GM04504 (cell line): Measurements from ENCODE around the gene COBLL1.
"Not testable (repeated sequence)": the region's sequence is repeated elsewhere in the genome, so short reads cannot be mapped to it uniquely, and the experiment has no call there.

ENCODE experiments used
- DNase-seq: peaks from one replicate; pipeline ENCODE4 v3.0.0-alpha.2; 2012; ENCODE audit warnings: low read depth

Gene COBLL1

GRCh38 chr2:164710837-164711765 lies 130.5 kb downstream of the COBLL1 start:
- DNase-seq: no peak

DNA sequence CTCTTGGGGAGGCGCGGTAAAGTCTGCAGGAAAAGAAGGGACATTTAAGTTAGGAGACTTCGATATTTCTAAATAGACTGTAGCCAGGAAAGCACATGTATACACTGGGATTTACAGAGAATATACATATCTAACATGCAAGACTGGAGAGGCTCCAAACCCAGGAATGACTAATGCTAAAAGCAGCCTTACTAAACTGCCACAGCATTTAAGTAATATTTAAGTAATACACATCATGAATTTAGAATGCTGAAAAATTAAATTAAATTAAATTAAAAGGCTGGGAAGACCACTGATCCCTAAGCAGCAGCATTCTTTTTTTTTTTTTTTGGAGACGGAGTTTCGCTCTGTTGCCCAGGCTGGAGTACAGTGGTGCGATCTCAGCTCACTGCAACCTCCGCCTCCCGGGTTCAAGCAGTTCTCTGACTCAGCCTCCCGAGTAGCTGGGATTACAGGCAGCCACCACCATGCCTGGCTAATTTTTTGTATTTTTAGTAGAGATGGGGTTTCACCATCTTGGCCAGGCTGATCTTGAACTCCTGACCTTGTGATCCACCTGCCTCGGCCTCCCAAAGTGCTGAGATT lies 131.3 kb downstream of the COBLL1 start:
- not testable (repeated sequence) for DNase-seq

DNA sequence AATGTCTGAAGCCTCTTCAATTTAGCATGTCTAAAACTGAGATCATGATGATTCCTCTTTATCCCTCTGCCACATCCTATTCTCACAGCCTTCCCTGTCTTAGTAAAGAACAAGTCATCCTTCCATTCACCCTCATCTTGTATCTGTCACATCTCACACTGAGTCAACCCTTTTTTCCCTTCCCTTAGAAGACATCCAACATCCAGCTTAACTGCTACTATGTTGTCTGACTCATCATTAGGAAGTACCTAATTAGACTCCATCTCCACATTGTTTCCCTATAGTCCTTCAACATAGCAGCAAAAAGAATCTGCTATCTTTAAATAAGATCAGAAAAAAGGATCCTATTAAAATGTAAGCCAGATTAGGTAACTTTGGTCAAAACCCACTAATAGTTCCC lies 135.1 kb downstream of the COBLL1 start:
- DNase-seq: peak; percentile 58

DNA sequence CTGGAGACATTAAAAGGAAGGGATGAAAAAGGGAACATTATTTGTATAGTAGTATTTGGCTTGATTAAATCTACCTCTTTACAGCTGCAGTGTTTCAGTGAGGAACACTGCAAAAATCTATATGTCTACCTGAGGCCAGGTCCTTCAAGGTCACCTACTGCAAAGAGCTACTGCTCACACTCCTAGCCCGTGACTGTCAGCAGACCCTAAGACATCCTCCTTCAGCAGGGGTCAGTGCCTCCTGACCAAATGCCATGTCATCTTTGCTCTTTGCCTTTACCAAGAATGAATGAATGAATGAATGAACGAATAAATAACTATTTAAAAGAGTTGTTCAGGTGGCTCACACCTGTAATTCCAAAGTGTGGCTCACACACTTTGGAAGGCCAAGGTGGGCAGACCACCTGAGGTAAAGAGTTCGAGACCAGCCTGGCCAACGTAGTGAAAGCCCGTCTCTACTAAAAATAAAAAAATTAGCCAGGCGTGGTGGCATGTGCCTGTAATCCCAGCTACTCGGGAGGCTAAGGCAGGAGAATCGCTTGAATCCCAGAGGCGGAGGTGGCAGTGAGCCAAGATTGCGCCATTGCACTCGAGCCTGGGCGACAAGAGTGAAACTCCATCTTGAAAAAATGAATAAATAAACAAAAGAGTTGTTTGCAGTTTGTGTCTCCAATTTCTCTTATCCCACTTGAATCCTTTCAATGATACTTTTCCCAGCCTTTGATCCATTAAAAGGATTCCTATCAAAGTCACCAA lies 136.0 kb downstream of the COBLL1 start:
- DNase-seq: no peak

GRCh38 chr2:164703915-164704706 lies 137.5 kb downstream of the COBLL1 start:
- DNase-seq: no peak

DNA sequence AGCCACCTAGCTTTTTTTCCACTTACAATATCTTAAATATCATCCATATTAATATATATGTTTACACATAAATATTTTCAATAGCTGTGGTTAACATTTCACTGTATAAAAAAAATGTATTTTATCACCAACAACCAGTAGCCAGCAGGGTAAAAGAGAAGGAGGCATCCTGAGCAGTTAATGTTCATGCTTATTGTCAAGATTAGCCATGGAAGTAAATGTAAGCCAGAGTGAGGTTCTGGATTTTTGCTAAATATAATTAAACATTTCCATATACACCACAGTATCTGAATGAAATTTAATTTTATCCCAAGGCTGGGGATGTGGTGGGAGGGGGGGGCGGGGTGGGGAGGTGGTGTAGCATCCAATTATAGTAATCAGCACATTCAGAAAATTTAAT lies 140.1 kb downstream of the COBLL1 start:
- no peak for DNase-seq

GRCh38 chr2:164700390-164700789 lies 141.2 kb downstream of the COBLL1 start:
- no peak for DNase-seq

DNA sequence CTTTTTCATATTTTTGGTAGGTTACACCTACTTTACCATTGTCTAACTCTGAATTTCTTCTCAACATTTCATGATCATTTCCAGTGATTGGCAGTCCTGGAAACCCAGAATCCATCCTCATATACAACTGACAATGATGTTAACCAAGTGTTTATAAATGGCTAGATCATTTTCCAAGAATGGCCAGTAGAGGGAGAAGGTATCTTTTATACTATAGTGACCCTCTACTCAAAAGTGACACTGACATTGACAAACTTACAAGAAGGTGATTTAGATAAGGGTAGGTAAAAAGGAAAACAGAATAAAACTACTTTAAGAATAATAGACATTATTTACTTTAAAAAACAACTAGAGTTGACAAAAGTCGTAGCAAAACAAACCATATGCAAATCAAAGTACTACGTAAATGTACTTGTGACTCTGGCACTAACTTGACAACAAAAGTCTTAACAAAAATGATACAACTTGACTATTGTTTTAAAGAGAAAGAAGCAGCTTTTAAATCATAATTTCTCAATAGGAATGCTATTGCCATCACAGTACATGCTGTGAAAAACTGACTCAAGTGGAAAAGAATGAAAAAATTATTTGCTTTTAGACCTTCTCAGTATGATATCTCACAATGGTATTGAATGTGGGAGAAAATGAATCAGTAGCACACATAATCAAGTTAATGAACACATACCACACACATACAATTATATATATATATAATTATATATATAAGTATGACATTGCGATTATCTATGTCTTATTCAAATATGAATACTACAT lies 143.7 kb downstream of the COBLL1 start:
- no peak for DNase-seq

DNA sequence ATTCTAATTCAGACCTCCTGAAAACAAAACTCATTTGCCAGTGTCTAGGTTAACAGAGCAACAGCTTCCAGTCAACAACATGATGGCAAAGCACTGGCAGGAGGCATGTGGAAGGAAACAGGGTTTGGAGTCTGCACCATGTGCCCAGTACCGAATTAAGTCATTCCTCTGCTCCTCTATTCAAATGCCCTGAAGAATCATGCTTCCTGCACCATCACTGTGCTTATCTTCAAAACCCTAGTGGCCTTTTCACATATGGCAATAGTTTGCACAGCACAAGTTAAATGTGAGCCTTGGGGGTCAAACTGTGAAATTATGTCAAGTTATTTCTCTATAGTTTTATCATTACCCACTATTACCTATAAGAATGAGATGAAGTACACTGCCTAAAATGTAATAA lies 145.0 kb downstream of the COBLL1 start:
- DNase-seq: no peak

DNA sequence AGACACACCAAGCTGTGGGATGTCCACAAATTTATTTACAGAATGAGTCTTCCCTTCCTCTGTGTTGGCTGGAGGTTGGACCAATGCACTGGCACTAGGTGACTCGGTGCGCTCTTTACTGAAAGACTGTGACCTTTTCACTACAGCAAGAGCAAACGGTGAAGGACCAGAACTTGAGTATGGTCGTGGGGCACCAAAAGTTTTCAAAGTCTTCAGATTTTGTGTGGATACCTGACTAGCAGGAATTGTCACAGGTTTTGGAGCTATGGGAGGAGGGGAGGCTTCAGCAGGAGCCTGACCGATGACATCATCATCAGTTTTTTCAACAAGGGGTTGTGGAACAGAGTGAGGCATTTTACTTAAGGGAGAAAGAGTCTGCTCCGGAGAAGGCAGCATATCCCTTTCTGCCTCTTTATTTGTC lies 147.3 kb downstream of the COBLL1 start:
- no peak for DNase-seq

- DNase-seq: no peak
These were observed 147.8 kb downstream of the COBLL1 start for GRCh38 chr2:164693834-164694233.

DNA sequence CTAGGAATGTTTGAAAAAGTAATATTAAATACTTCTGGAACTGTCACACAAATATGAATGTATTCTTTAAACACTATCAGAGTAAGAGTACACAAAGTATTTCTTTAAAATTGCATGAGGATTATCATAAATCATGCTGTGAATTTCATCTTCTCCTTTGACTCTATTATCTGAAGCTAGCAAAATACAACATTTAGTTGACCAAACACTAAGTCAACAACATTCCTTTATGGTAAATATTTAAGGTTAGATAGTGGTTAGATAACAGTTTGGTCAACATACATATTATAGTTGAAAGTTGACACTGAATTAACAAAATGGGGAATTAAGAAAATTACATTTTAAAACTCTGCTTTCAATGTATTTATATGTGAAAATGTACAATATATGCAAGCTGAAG lies 148.2 kb downstream of the COBLL1 start:
- no peak for DNase-seq

DNA sequence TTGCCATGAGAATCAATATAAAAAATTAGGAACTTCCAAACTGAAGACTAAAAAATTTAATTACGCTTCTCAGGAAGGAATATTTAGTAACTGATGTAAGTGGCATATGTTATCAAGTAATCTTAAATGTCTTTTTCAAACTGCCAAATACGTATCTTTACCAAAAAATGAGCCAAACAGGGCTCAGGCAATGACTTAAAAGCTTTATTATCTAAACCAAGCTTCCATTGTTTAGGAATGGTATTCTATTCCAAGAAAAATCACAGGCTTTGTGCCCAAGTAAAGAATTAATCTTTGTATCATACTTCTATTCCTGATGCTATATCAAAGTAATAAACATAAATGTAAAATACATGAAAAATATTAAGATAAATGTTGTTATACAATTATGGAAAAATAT lies 148.7 kb downstream of the COBLL1 start:
- no peak for DNase-seq

DNA sequence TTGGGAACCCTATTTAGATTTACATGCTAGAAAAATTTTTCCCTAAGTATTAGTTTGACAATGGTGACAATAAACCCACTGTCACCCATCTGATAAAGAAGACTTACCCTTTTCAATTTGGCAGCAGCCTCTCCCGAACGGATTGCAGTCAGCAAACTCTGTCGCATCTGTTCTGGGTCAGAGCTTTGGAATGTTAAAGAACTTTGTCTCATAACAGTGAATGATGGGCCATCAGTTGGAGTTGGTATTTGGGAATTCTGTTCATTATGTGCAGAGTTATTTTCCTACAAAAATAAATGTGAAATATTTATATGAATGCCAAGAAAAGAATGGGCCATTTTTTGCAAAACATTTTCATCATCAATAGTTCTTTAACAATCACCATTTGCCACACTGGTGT lies 149.5 kb downstream of the COBLL1 start:
- DNase-seq: no peak

GRCh38 chr2:164691346-164691887 lies 150.2 kb downstream of the COBLL1 start:
- DNase-seq: no peak

GRCh38 chr2:164690361-164690760 lies 151.3 kb downstream of the COBLL1 start:
- no peak for DNase-seq

- no peak for DNase-seq
These were observed 152.7 kb downstream of the COBLL1 start for GRCh38 chr2:164688896-164689419.

DNA sequence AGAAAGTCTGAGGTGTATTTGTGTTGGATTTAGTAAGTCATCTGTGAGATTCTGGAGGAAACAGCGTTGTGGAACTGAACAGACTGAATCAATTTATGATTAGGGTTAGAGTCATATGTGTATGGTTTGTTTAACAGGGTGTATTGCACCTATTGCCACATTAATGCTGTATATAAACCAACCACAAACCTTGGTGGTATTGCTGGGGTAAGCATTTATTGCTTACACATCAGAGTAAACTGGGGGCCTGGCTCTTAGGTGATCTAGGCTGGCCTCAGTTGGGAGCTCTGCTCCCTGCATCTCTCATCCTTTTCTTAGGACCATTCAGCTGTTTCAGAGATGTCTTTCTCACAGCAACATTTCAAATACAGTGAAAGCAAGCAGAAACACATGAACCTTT lies 160.6 kb downstream of the COBLL1 start:
- no peak for DNase-seq

GRCh38 chr2:164678631-164679149 lies 162.9 kb downstream of the COBLL1 start:
- no peak for DNase-seq

DNA sequence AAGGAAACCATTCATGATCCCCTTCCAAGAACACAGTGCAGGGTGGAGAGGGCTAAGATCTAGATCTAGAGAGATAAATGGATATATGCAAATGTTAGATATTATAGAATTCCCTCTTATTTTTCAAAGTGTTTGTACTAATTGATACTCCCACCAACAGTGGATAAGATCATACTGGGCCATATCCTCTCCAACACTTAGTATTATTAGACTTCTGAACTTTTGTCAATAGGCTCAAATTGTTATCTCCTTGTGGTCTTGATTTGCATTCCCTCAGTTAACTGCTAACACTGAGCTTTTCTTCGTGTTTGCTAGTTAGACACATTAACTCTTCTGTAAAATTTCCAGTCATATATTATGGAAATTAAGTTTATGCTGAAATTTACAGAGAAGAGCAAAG lies 163.9 kb downstream of the COBLL1 start:
- no peak for DNase-seq
